ENCODE measurements around the gene MSRB1. TPM values are rescaled to one million over a fixed set of nuclear protein-coding genes. Genes with fewer than 3 reads are reported as not detected.

The MSRB1 gene
- total and polyA plus RNA-seq, 2 of the 8 experiments (the other 6 are each of a cell fraction or from before 2014, with no cell fraction given): 28.2 to 51.4 TPM

- H2AK5ac ChIP-seq (ENCODE audit: low read depth, low read length): no peak overlapping the region
- 7% methylated on average over 34 of the region's 50 CpGs; no CpG with 5 or more reads in 1 of the 2 experiments for WGBS, 2 experiments (ENCODE audit: extremely low coverage in 1 of 2, insufficient coverage in 1 of 2, insufficient read length in 1 of 2, insufficient replicate concordance in 2 of 2, low coverage in 1 of 2, low lambda C conversion rate in 2 of 2, missing lambda C conversion rate in 1 of 2)
- peak overlapping the region; percentile 53; the same call in 1 of the 2 replicates for H2BK12ac ChIP-seq (ENCODE audit: low read depth, low read length)
- H3K4me2 ChIP-seq (ENCODE audit: insufficient read depth in 1 of 2, low read depth in 2 of 2, low read length in 2 of 2): peak overlapping the region; percentile 83 to 91
- no peak overlapping the region for H4K5ac ChIP-seq (ENCODE audit: insufficient read length, low read depth, low read length)
- H3K4me3 ChIP-seq (ENCODE audit: extremely low read depth in 1 of 4, insufficient read depth in 2 of 4, low read depth in 3 of 4, low read length in 4 of 4): peak overlapping the region; percentile 36 to 77 (median 48)
- H3K4ac ChIP-seq (replicated peaks; ENCODE audit: insufficient read length, low read depth, low read length): no peak overlapping the region
- H4K91ac ChIP-seq (replicated peaks; ENCODE audit: insufficient read length, low read length): peak overlapping the region; percentile 11
- H3K14ac ChIP-seq (ENCODE audit: insufficient read length): no peak overlapping the region
- no peak overlapping the region for H3K56ac ChIP-seq (replicated peaks; ENCODE audit: insufficient read length, low read depth, low read length)
- H4K20me1 ChIP-seq (replicated peaks in 1 of 2; ENCODE audit: control insufficient read depth in 1 of 2, insufficient read depth in 2 of 2, low read length in 2 of 2): peaks cover 7 to 10% of the 10 kb centered on the region in 2 experiments
- no peak overlapping the region for H2BK20ac ChIP-seq (ENCODE audit: low read length)
- peak overlapping the region; percentile 62; the same call in 1 of the 2 replicates for H4K8ac ChIP-seq (ENCODE audit: extremely low read depth, insufficient read depth, low read length)
- H2BK15ac ChIP-seq (ENCODE audit: low read length): peak overlapping the region; percentile 81; the same call in 1 of the 2 replicates
- H3K23me2 ChIP-seq (ENCODE audit: low read depth, low read length): peaks cover 22% of the 10 kb centered on the region; the same call in 1 of the 2 replicates
- no peak overlapping the region for H2BK5ac ChIP-seq (ENCODE audit: low read depth, low read length)
- 0 out of 2 replicates have a peak overlapping the region, but pooled peaks have one; percentile 38 for H3K18ac ChIP-seq (ENCODE audit: extremely low read depth, low read length)
- peaks cover 4 to 37% (median 24%) of the 10 kb centered on the region in 4 experiments for H3K27me3 ChIP-seq (replicated peaks in 1 of 4; ENCODE audit: control insufficient read depth in 3 of 4, extremely low read depth in 1 of 4, insufficient read depth in 3 of 4, low read length in 3 of 4)
- no peak for FAIRE-seq
- H3K36me3 ChIP-seq (ENCODE audit: control insufficient read depth in 2 of 4, insufficient read depth in 4 of 4, low read length in 3 of 4): peaks cover 2 to 5% (median 3%) of the 10 kb centered on the region in 4 experiments; a peak in 3 of 8 replicates
- POLR2A ChIA-PET (ENCODE audit: partially characterized antibody): interaction anchor here (0.6 to 28.2 kb wide), 12 partner anchors 7 to 165 kb away, joined by 3 to 736 read pairs (median 6); partner anchors contain the start of genes GFER, NDUFB10, NOXO1 and NPW
- H2AFZ ChIP-seq (ENCODE audit: low read length): no peak overlapping the region
- no peaks in the 10 kb centered on the region for H3K79me2 ChIP-seq (ENCODE audit: control insufficient read depth in 1 of 2, insufficient read depth in 2 of 2, low read length in 2 of 2)
- no peak overlapping the region for H2BK120ac ChIP-seq (replicated peaks; ENCODE audit: low read depth, low read length)
- H3K9me3 ChIP-seq (ENCODE audit: insufficient read depth in 2 of 2, low read depth in 1 of 2, low read length in 1 of 2): no peaks in the 10 kb centered on the region
- no peak overlapping the region; the same call in 1 of the 2 replicates for H3K27ac ChIP-seq (ENCODE audit: low read depth, low read length)
- CTCF ChIA-PET (ENCODE audit: partially characterized antibody): interaction anchor here (1.4 to 6.8 kb wide), 3 partner anchors 9 to 100 kb away, joined by 3 to 55 read pairs (median 5); partner anchors contain the start of gene NOXO1
- H3K4me1 ChIP-seq (replicated peaks in 1 of 4; ENCODE audit: control insufficient read depth in 3 of 4, insufficient read depth in 4 of 4, low read length in 3 of 4): peaks cover 0 to 27% (median 18%) of the 10 kb centered on the region in 4 experiments; a peak in 6 of 7 replicates
- peak overlapping the region in 3 of 4 experiments; percentile 0 to 8 (median 2); a peak in 2 of 7 replicates for H3K9ac ChIP-seq (replicated peaks in 1 of 4; ENCODE audit: extremely low read depth in 1 of 4, low read depth in 3 of 4, low read length in 3 of 4)
- H3K23ac ChIP-seq (ENCODE audit: insufficient read length): no peak overlapping the region
- DNase-seq (ENCODE audit: low read depth in 1 of 2, low spot score in 2 of 2): peak in 1 of 2 experiments; percentile 90
- no peaks in the 10 kb centered on the region for H3K79me1 ChIP-seq (ENCODE audit: low read depth, low read length)
- TF ChIP-seq ATF2 (IDR thresholded peaks at IDR 0.05; ENCODE audit: low read length) (0 out of 2 replicates have a peak, but pooled peaks have one; percentile 51), TAF1 (IDR thresholded peaks at IDR 0.05; ENCODE audit: low read depth, low read length) (no peak), TBP (IDR thresholded peaks at IDR 0.05; ENCODE audit: low read depth, low read length) (no peak), ASH2L (IDR thresholded peaks at IDR 0.05; ENCODE audit: low read length) (no peak), JUND (IDR thresholded peaks at IDR 0.05; ENCODE audit: low read length) (peak; percentile 93), CREB1 (IDR thresholded peaks at IDR 0.05) (peak; percentile 79), E2F6 (IDR thresholded peaks at IDR 0.05) (peak; percentile 63; the same call in 1 of the 2 replicates), FOSL1 (IDR thresholded peaks at IDR 0.05; ENCODE audit: insufficient read depth, low read depth, low read length) (no peak), KDM4A (IDR thresholded peaks at IDR 0.05; ENCODE audit: low read depth, low read length, severe bottlenecking) (peak; percentile 75)
Measured at GRCh38 chr16:1990351-1991134, 47.5 kb upstream of the MSRB1 start.

Measured in H1 (cell line).